GM04504 (cell line): ENCODE data around the gene NTN3.
"Not testable (repeated sequence)": the region's sequence is repeated elsewhere in the genome, so short reads cannot be mapped to it uniquely, and the experiment has no call there.

Experiments
- DNase-seq: peaks from one replicate; pipeline ENCODE4 v3.0.0-alpha.2; 2012; ENCODE audit warnings: low read depth

Gene NTN3

DNA sequence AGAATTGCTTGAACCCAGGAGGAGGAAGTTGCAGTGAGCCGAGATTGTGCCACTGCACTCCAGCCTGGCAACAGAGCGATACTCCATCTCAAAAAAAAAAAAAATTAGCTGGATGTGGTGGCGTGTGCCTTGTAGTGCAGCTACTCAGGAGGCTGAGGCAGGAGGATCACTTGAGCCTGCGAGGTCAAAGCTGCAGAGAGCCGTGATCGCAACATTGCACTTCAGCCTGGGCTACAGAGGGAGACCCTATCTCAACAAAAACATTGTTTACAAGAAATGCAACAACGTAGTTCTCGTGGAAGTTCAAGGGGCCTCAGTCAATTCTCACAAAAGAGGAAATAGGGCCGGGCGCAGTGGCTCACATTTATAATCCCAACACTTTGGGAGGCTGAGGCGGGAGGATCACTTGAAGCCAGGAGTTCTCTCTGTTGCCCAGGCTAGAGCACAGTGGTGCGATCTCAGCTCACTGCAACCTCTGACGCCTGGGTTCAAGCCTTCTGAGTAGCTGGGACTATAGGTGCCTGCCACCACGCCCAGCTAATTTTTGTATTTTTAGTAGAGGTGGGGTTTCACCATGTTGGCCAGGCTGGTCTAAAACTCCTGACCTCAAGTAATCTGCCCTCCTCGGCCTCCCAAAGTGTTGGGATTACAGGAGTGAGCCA lies 29.8 kb upstream of the NTN3 start:
- DNase-seq = not testable (repeated sequence)

DNA sequence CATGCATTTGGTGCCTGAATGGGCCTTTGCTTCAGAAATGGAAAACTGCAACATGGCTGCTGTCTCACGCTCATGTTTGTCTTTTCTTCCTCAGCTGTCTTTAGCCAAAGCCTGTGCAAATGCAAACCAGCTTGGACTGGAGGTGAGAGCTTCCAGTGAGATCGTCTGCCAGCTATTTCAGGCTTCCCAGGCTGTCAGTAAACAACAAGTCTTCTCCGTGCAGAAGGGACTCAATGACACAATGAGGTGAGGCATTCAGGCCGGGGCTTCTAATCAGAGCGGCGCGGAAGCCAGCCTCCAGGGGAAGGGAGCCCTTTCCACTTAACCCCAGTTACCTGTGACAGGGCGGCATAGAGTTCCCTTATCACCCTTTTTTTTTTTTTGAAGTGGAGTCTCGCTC lies 27.5 kb upstream of the NTN3 start:
- no peak for DNase-seq

DNA sequence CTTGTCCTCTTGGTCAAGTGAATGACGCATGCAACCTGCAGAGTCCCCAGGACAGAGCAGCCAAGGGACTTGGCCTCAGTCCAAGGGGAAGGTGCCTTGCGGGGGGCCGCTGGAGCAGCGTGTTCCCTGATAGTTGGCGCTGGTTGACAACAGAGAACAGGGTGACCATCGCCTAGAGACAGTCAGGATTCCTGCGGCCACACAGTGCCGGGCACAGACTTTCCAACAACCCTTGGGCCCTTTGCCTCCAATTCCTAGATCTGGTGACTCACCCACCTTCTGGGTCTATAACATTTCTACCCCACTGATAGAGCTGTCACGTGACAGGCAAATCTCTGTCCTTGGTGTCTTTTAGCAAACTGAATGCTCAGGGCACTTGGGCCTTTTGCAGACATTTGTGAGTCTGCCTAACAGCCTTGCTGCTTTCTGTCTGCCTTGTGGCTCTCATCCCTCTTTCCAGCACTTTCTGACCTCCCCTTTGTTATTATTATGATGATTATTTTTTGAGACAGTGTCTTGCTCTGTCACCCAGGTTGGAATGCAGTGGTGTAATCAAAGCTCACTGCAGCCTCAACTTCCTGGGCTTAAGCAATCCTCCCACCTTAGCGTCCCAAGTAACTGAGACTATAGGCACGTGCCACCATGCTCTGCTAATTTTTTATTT lies 23.0 kb upstream of the NTN3 start:
- DNase-seq = no peak

DNA sequence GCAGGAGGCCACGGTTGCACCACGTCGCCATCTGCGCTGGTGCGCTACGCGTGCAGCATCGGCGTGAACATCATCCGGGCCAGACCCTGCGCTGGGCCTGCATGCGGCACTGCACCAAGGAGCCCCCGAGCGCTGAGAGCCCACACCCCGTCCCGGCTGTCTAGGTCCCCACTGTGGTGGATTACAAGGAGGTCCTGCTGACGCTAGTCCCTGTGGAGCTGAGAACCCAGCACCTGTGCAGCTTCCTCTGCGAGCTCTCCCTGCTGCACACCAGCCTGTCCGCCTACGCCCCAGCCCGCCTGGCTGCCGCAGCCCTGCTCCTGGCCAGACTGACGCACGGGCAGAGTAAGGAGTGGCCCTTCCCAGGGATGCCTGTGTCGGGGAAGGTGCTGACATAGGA lies 22.0 kb upstream of the NTN3 start:
- DNase-seq = no peak

GRCh38 chr16:2450535-2450934 lies 20.6 kb upstream of the NTN3 start:
- DNase-seq = no peak

DNA sequence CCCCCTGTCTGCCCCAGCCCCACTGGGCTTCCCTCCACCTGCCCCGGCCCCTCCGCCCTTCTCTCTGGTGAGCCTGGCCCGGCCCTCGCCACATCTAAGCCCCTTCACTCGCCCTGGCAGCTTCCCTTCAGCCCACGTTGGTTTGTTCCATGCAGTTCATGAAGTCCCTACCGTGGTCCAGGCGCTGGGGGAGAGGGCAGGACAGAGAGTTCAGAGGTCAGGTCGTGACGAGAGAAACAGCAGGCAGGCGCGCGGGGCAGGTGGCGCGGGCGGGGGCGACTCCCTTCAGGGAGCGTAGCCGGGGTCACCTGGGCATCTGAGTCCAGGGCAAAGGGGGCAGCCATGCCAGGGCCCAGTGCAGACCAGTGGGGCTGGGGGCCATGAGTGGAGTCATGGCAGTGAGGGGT lies 20.1 kb upstream of the NTN3 start:
- DNase-seq = no peak

- DNase-seq = no peak
Observed at GRCh38 chr16:2451851-2452320, 19.2 kb upstream of the NTN3 start.

DNA sequence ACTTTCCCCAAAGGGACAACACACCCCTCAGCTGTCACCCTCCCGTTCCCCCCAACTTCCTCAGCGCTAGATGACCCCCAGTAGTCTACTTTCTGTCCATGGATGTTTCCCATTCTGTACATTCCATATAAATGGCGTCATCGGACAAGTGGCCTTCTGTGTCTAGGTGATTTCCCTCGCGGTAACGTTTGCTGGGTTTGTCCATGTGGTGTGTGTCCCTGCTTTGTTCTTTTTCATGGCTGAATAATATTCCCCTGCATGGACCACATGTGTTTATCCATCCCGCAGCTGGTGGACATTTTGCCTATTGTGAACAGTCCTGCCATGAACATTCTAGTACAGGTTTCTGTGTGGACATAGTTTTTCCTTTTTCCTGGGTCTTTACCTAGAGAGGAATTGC lies 18.4 kb upstream of the NTN3 start:
- DNase-seq = no peak

- no peak for DNase-seq
Observed at GRCh38 chr16:2455081-2455845, 15.8 kb upstream of the NTN3 start.

DNA sequence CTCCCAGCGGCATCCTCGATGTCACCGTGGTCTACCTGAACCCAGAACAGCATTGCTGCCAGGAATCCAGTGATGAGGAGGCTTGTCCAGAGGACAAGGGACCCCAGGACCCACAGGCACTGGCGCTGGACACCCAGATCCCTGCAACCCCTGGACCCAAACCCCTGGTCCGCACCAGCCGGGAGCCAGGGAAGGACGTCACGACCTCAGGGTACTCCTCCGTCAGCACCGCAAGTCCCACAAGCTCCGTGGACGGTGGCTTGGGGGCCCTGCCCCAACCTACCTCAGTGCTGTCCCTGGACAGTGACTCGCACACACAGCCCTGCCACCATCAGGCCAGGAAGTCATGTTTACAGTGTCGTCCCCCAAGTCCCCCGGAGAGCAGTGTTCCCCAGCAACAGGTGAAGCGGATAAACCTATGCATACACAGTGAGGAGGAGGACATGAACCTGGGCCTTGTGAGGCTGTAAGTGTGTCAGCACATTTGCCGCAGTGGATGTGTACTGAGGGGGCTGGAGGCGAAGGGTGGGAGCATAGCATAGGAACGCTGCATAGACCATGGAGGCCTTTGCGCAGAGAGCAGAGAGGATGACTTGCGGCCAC lies 14.4 kb upstream of the NTN3 start:
- no peak for DNase-seq

GRCh38 chr16:2457267-2457666 lies 13.8 kb upstream of the NTN3 start:
- no peak for DNase-seq

- DNase-seq = no peak
Observed at GRCh38 chr16:2457946-2458345, 13.2 kb upstream of the NTN3 start.

- no peak for DNase-seq
Observed at GRCh38 chr16:2458887-2459646, 12.0 kb upstream of the NTN3 start.

GRCh38 chr16:2459647-2460390 lies 11.3 kb upstream of the NTN3 start, which contains the start of gene TEDC2:
Gene TEDC2, plus strand, starts transcription at chr16:2460109. Its CDS starts 36 bp downstream, at chr16:2460145.
- DNase-seq = peak; percentile 83

- DNase-seq = no peak
Observed at GRCh38 chr16:2460391-2460713, 10.7 kb upstream of the NTN3 start.

GRCh38 chr16:2460916-2461315 lies 10.2 kb upstream of the NTN3 start:
- DNase-seq = no peak

GRCh38 chr16:2462031-2462866 lies 8.8 kb upstream of the NTN3 start:
- no peak for DNase-seq

DNA sequence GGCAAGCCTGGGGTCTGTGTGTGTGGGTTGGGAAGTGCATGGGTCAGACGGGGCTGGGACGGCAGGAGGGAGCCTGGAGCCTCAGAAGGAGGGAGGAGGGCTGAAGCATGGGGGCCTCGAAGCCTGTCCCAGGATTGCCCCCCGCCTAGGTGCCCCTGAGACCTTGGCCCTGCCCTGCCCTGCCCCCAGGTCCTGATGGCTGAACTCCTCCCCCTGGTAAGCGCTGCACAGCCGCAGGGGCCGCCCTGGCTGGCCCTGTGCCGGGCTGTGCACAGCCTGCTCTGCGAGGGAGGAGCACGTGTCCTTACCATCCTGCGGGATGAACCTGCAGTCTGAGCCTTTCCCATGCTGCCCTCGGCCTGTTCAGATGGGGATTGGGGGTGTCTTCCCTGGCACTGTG lies 6.8 kb upstream of the NTN3 start:
- no peak for DNase-seq

DNA sequence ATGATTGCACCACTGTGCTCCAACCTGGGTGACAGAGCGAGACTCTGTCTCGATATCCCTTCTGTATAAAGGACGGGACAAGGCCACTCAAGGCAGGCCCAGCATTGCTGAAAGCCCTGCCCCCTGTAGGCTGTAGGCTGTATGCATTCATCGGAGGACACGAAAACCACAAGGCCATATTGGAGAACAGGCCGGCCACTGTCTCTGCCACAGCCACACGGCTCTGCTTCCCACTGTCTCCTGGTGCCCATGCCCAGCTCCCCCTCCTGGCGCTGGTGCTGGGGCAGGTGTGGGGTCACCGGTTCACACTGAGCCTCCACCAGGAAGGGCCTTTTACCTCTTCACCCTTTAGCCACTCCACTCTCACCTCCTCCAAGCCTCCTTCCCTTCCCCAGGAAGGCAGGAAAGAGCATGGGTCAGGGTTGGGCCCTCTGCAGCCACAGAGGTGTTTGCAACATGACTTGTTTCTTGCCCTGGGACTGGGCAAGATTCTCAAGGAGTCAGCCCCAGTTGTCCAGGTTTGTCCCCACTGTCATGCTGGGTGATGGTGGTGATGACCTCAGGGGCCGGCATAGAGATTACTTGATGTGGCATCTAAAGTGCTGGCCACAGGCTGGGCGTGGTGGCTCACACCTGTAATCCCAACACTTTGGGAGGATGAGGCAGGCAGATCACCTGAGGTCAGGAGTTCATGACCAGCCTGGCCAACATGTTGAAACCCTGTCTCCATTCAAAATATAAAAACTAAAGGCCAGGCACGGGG lies 5.3 kb upstream of the NTN3 start:
- no peak for DNase-seq
